NOMO-1 treated with dmso at 0.1 percent for 144 hours (cell line): ENCODE data around the gene PRPF40A.

ENCODE experiments used
- DNase-seq: peaks from one replicate; lab custom pipeline; 2025; ENCODE audit not compliant: unreplicated experiment; lab: John Stamatoyannopoulos, UW

The PRPF40A gene

GRCh38 chr2:152620985-152621384, 96.3 kb downstream of the PRPF40A start:
- DNase-seq = no peak

DNA sequence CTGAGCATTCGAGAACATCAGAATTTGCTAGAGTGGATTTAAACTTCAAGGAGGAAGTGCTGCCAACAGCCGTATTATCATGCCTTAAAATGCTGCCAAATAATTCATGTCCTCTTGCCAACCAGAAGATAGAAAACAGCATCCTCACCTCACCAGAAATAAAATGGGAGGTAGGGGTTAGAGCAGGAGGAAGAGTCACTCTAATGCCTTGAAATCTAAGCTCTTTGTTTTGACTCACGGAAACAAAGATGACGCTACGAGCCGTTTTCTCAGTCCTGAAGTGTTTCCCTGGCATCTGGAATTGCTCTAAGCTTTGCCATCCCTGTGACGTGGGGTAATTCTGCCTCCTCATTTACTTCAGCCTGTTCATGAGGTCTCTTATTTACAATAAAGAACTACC, 97.1 kb downstream of the PRPF40A start:
- no peak for DNase-seq

DNA sequence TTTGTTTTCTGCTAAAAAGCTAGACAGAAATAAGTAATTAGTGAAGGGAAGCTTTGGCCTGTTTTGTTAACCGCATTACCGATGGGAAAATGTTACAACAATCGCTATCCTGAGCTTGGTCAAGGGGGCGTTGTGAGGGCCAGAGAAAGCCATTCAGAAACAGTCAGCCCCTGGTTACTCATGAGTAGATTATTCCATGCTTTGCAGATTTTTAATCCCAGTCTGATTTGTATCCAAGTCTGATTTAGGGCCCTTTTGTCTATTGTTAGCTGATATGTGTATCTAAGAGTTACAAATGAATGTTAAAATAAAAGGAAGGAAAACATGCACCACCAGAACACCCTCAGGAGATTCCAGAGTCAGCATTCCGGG, 99.1 kb downstream of the PRPF40A start:
- DNase-seq = no peak

DNA sequence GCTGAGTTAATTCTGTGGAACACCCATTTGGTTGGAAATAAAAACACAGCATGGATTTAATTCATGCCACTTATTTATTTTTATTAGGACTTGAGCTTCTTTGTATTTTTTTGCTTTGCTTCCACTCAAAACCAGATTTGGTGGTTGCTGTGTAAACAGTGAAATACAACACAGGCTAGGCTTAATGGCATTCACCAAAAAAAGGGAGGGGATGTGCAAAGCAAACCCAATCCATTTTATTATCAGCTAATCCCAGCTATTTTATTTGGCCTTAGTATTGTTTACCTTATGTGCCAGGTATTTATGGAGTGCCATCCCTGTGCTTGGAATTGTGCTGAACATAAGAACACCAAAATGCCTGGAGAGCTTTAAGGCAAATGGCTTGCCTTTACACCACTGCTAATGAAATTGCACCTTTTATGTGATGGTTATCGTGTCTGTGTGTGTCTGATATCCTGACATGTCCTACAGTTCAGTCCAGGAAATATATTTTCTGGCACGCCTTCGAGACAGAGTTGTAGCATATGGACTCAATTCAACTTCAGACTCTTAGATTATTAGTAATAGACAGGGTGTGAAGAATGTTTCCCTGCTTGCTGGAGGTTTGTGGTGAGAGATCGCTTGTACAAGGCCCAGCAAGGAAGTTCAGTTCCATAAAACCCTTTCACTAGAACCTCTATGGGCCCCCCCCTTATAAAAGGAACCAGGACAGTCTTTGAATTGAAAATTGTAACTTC, 99.6 kb downstream of the PRPF40A start:
- DNase-seq = no peak

DNA sequence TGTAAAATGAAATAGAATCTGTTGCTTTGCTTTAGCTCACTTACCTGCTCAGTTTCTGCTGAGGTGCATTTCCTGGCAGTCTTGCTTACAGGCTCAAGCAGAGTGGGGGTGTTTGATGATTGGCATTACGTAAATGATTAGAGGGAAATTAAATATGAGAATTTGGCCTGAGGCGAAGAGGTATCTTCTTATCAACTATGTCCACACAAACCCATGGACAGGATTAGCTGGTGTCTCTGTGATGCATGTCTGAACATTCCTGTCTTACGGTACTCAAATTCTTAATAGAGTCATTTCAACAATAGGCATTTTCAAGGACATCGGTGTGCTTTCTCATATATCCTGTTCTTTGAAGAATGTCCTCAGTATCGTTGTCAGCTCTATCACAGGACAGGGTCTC, 102.1 kb downstream of the PRPF40A start:
- no peak for DNase-seq

DNA sequence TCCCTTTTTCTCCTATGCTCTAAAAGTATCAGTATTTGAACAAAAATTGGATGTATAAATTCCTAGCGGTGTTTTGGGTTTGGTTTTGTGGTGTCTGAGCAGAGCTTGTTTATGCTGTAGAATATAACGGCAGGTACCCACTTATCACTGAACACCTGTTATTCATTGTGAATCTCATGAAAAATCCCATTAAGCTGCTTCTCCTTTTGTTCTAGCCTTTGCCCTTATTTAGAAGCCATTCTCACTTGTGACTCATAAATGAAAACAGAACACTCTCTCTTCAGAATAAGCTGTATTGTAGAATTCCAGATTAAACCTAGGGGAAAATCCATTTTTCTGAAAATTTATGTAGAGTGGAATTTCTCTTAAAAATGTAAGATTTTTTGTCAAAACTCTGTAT, 104.0 kb downstream of the PRPF40A start:
- DNase-seq = no peak

DNA sequence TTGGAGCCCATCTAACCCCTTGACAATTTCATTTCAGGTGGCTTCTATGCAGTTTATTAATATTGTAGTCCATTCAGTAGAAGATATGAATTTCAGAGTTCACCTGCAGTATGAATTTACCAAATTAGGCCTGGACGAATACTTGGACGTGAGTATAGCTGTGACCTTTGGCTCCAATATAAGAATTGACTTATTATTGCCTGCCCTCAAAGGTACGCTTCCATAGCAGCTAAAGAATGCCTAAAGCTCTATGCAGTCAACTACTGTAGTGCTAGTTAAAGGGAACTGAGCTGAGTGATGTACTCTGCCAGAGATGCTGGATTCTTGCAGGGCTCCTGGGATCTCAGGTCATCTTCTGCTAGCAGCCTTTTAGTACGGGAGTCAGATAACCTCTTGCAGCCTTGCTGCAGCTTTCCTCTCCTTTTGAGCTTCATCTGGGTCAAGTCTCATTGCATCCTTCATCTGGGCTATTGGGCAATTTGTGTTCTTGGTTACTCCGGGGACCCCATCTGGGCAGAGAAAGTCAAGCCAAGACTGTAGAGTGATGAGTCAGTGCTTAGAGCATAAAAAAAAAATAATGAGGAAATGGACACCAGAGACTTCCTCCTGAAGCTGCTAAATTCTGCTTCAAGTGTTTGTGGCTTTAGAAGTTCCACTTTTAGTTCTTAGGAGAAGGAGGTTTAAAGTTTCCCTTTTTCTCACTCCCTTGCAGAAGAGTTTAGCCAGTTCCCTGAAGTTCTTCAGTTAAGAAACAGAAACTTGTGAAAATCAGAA, 105.6 kb downstream of the PRPF40A start:
- DNase-seq = peak; percentile 93

GRCh38 chr2:152609699-152610098, 107.6 kb downstream of the PRPF40A start:
- DNase-seq = no peak

DNA sequence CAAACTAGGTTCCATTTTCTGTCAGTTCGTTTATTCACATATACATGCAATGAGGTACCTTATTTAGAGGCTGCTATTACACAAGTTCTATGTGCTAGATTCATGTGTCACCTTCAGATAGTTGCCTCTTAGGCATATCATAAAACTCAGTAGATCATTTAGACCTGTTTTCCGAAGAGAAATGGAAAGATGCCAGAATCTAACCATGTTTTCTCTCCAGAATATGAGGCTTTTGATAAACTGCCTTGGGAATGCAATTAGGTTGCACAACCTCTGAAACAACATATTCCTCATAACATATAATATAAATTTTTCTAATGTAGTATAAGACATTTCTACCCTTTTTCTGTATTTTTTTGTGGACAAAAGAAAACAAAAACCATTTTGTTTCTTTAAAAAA, 108.1 kb downstream of the PRPF40A start:
- no peak for DNase-seq

DNA sequence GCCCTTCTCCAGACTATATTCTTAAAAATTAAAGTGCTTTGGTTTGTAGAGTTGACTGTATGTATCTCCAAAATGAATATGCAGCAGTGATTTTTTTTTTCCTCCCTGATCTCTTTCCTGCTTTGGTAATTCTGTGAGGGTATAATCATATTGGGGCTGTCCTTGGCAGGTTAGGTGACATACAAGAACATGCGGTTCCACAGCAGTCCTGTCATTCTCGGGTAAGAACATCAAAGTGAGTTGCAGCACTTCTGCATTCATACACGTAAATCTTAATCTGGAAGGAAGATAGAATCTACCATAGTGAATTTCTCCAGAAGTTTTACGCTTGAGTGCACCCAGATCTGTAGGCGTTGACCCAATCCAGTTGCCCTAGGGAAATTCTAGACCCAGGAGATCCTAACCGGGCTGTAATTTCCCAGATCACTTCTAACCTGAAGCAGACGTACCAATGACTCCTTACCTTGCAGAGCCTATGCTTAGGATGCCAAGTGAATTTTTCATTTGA, 109.4 kb downstream of the PRPF40A start:
- DNase-seq = no peak

DNA sequence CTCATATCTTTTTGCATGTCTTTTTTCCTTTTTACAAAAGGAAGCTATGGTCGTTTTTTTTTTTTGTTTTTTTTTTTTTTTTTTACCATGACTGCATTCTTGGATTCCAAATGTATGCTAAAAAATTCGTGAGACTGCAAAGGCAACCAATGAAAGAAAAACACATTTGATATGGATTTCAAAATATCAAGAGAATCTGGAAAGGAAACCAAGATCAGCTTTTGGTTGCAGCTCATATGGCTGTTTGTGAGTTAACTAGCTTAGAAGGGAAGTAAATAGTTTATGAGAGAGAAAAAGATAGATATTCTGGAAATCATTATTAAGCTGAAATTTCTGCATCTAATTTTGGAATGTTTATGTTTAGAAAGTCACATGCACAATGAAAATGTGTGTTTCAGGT, 110.3 kb downstream of the PRPF40A start:
- DNase-seq = no peak

GRCh38 chr2:152606081-152606480, 111.2 kb downstream of the PRPF40A start:
- DNase-seq = no peak

GRCh38 chr2:152603166-152603565, 114.1 kb downstream of the PRPF40A start:
- no peak for DNase-seq

DNA sequence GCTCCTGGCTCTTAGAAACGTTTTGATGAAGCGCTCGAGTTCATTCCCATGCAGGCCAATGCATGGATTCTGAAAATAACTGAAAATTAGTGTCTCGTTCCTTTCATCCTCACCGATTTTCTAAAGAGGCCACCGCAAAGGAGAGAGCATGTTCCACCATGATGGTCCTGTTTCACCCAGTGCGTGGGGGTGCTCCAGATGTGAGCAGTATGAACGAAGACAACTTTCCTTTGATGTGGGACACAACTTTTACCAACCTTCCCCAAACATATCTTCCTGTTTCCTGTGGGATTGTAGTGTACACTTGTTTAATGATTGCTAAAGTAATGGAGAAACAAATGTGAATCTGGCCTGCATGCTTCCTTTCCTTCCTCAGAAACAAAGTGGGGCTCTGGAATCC, 114.5 kb downstream of the PRPF40A start:
- no peak for DNase-seq
